Measurements from ENCODE around the gene PALD1.
"Not testable (repeated sequence)": the region's sequence is repeated elsewhere in the genome, so short reads cannot be mapped to it uniquely, and the experiment has no call there.

PALD1 gene

DNA sequence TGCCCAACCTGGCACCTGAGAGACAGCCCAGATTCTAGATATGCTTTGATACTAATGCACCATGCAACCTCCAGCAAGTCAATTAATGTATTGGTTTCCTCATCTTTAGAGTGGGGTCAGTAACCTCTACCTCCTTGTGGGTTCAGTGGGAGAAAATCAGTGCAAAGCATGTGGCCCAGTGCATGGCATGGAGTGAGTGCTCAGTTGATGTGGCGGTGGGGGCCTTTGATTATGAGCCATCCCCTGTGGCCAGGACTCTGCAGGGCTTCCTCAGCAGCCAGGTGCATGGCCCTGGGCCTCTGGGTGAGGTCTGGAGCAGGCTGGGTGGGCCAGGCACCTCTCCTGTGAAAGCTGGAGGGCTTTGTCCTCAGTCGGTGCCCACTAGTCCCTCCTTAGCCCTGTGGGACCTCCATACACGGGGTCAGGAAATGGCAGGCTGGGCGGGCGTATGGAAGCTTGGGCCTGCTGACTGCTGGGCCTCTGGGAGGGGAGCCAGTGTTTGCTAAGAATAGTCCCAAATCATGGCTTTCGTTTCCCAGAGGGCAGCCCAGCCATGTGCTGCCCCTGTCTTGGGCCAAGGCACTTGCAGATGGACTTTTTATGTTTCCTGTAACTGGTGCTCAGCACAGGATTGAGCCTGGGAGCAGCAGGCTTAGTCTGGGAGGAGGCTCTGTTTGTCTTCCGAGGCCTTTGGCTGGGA lies 3.4 kb downstream of the PALD1 start:
- DNase-seq (ENCODE audit: low read depth in 2 of 2) = no peak

DNA sequence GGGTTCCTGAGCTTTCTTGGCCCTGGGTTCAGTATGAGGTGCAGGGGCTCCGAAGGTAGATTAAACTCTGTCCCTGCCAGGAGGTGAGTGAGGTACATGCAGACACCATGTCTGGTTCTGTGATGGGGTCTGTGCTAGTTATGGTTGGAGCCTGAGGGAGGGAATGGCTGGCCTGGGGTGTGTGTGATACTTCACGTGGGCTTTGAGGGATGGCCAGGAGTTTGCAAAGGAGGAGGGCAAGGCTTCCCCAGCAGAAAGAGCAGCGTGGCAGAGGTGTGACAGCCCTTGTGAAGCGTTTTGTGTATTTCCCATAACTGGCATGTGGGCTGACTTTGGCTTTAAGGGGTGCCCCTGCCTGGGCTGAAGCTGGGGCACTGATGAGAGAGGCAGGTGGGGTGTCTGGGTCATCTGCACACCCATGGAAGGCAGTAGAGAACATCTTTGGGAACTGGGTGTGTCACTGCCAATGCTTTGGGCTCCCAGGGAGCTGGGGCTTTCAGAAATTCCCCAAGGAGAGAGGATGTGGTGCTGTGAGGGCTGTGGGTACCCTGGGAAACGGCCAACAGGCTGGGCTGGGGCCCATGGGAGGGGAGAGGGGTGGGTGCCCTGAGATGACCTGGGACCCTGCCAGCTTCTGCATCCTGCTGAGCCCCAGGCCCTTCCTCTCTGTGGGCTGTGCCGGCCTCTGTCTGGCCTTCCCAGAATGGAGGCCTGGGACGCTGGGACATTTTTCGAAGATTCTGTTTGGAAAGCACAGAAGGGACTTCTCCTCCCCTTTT lies 4.6 kb downstream of the PALD1 start:
- no peak for DNase-seq (ENCODE audit: low read depth in 2 of 2)

DNA sequence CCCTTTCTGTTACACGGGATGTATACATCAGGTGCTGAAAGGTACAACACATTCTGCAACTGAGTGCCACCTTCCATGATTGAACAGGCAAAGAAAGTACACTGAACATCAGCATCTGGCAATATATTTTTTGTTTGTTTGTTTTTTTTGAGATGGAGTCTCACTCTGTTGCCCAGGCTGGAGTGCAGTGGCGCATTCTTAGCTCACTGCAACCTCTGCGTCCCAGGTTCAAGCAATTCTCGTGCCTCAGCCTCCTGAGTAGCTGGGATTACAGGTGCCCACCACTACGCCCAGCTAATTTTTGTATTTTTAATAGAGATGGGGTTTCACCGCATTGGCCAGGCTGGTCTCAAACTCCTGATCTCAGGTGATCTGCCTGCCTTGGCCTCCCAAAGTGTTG lies 5.3 kb downstream of the PALD1 start:
- DNase-seq (ENCODE audit: low read depth in 2 of 2) = not testable (repeated sequence)

DNA sequence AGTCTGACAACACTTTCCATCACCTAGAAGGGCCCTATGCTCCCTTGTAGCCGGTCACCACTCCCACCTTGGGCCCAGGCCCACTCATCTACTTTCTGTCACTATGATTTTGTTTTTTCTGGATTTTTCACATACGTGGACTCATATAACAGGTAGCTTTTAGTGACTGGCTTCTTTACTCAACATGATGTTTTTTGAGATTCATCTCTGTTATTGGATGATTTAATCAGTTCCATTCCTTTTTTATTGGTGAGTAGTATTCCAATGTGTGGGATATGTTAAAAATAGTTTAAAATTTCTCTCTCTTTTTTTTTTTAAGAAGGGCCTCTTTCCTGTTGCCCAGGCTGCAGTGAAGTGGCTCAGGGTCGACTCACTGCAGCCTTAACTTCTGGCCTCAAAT lies 9.3 kb downstream of the PALD1 start:
- no peak for DNase-seq (ENCODE audit: low read depth in 2 of 2)

DNA sequence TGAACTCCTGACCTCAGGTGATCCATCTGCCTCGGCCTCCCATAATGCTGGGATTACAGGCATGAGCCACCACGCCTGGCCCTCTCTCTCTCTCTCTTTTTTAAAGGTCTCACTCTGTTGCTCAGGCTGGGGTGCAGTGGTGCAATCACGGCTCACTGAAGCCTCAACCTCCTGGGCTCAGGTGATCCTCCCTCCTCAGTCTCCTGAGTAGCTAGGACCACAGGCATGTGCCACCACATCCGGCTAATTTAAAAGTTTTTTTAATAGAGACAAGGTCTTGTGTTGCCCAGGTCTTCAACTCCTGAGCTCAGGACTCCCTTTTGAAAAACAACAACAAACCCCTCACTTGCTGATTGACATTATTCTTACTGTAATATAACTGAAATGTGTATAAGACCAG lies 11.6 kb downstream of the PALD1 start:
- no peak for DNase-seq (ENCODE audit: low read depth in 2 of 2)

DNA sequence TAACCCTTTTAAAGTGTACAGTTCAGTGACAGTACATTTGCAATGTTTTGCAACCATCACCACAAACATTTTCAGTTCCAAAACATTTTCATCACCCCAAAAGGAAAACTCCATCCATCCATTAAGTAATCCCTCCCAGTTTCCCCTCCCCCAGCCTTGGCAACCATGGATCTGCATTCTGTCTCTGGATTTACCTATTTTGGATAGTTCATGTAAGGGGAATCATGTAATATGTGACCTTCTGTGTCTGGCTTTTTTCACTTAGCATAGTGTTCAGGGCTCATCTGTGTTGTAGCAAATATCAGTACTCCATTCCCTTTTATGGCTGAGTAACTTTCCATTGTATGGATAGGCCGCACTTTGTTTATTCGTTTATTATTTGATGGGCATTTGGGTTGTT lies 13.0 kb downstream of the PALD1 start:
- DNase-seq (ENCODE audit: low read depth in 2 of 2) = no peak

DNA sequence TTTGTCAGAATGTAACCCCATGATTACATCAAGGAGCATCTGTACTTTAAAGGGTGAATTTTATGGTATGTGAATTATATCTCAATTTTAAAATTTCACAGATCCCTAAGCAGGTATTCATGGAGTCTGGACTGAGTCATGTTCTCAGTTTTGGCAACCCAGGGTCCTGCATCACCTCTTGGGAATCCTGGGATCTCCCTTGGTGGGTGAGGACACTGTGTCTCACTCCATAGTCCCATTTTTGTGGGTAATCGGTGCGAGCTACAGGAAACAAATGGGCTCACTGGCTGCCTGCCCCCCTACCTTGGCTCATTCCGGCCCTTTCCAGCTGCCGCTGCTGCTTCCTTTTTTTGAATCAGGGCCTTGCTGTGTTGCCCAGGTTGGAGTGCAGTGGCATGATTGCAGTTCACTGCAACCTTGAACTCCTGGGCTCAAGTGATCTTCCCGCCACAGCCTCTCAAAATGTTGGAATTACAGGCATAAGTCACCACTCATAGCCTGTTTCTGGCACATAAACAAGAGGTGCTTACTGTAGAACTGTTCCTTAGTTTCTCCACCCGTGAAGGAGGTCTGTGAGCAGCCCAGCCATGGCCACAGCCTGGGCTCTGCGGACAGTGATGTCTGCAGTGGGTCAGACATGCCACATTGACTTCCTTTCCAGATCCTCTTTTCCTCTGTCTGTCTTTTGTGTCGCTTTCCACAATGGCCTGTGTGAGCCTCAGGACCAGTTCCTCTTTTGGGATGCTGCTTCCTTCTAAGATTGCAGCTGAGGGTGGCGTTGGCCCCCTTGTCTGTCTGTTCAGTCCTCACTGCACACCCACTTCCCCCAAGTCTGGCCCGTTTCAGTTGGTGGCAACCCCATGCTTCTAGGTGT lies 14.5 kb downstream of the PALD1 start:
- DNase-seq (ENCODE audit: low read depth in 2 of 2) = no peak

DNA sequence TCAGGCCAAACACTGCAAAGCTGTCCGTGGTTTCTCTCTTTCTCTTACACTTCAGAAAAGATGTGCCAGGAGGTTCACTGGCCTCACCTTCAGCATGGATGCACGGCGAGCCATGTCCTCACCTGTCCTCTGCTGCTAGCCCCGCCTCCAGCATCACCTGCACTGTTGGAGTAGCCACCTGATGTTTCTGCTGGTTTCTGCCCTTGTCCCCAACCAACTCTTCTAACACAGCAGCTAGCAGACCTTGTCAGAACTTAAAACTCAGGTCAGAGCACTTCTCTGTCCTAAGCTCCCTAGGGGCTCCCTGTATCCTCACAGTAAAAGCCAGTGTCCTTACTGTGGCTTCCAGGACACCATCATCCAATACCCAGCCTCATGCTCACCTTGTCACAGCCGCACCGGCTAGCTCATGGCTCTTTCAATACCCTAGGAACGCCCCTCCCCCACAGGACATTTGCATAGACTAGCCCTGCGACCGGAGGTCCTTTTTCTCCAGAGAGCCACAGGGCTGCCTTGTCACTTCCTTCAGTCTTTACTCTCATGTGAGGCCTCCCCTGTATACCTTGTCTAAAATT lies 15.2 kb downstream of the PALD1 start:
- DNase-seq (ENCODE audit: low read depth in 2 of 2) = no peak

DNA sequence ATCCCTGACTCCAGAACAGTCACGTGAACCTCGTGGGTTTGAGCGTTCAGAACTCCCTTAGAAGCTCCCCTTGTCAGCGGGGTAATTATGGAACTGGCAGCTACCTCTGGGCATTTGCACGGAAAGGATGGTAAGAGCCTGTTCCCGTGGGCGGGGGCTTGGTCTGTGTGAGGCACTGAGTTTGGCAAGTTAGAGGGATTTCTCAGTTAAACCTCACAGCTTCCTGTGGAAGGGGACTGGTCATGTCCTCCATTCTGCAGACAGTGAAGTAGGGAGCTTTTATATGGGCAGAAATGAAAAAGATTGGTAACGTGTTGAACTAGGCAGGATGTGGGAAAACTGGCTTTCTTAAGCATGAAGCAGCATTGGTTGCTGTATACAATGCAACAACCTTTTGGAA lies 16.0 kb downstream of the PALD1 start:
- DNase-seq (ENCODE audit: low read depth in 2 of 2) = peak in 1 of 2 donors; percentile 45

DNA sequence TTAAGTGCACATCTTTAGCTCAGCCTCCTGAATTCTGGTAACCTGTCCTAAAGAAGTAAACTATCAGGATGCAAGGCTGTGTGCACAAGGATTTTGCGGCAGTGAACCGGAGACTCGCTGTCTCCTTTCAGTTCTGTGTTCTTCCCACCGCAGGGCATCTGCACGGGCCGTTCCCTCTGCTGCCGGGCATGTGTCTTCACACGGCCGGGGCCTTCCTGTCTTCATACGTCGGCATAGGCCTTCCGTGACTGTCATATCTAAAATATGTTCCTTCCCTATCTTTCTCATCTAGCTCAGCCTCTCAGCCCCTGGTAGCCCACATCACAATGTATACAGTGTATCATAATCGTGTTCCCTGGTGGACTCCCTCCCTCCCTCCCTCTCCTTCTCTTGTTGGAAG lies 16.4 kb downstream of the PALD1 start:
- DNase-seq (ENCODE audit: low read depth in 2 of 2) = no peak

DNA sequence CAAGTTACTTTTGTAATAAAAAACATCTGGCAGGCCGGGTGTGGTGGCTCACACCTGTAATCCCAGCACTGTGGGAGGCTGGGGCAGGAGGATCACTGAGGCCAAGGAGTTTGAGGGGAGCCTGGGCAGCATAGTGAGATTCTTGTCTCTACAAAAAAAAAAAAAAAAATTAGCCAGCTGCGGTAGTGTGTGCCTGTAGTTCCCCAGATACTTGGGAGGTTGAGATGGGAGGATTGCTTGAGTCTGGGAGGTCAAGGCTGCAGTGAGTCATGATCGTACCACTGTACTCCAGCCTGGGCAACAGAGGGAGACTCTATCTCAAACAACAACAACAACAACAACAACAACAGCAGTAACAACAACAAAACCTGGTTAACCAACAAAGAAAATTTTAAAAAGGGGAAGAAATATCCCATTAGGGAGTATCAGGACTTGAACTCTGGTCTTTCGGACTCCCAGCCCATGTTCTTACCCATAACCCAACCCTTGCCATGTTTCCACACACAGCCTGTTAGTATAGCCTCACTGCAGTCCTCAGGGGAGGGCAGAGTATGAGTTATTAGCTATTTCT lies 17.2 kb downstream of the PALD1 start:
- no peak for DNase-seq (ENCODE audit: low read depth in 2 of 2)

DNA sequence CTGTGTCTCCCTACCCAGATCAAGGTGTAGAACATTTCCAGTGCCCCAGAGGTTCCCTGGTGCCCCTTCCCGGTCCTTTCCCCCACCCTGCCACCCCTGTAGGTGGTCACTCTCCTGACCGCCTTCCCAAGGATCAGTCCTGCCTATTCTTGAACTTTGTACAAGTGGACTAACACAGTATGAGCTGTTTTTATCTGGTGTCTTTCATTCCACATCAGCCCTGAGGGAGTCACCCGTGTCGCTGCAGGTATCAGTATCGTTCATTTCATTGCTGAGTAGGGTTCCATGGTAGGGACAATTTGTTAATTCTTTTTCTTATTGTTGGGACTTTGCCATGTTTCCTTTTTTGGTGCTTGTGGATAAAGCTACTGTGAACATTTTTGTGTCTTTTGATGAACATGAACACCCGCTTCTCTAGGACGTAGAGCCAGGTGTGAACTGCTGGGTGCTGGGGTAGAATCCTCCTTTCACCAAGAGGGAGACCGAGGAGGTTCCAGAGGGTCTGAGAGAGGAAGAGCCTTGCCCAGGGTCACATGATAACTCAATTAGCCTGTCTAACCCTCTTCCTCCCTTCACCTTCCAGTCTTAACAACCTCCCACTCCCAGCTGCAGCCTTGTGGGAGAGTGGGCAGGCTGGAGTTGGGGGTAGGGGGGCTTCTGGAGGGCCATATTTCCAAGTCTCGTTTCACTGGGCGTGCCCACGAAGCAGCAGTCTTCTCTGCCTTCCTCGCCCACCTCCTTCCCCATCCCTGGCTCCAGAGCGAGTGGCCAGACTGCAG lies 18.0 kb downstream of the PALD1 start:
- DNase-seq (ENCODE audit: low read depth in 2 of 2) = no peak

DNA sequence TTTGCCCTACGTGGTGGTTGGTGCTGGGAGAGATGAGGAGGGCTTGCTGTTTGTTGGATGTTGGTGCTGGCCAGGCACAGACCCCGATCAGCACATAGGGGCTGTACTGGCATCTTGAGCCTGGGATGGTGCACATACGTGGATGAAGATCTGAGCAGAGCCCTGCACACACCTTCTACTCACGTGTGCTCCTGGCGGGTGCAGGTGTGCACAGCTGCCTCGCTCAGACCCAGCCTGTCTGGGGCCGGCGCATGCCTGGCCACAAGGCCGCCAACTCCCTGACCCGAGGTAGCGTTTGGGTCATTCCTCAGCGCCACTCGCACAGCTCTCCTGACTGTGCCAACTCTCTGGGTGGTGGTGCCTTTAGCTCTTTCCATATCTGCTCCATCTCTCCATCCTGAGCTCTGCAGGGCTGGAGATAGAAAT lies 18.6 kb downstream of the PALD1 start:
- no peak for DNase-seq (ENCODE audit: low read depth in 2 of 2)

DNA sequence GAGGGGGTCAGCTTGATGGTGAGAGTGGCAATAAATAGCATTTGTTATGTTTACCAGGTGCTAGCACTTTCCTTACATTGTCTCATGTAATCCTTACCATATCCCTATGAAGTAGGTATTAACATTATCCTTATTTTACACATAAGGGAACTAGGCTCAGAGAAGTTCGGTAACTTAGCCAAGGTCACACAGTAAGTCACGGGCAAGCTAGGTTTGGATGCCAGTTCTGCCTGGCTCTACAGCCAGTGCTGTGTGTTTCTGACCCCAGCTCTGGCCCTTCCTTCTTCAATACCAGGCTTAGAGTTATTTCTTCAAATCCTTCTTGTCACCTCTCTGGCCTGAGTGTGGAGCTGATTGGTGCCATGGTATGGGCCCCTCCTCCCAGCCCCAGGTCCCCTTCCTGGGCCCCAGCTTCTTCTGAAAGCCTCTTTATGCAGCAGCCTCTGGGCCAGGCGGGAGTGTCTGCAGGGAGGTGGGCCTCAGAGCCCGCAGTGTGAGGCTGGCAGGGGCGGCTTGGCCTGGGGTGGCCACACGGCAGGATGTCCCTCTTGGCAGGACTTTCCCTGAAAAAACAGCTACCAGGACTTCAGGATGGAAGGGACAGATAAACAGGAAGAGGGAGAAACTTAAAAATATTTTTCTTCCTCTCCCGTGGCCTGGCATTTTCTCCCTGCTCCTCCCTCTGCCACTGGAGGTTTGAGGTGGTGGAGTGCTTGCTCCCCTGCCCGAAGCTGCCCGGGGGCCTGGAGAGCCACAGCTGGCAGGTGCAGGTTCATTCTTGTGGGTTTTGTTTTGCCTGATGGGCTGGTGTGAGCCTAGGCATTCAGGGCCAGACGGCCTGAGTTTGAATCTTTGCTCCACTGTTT lies 20.6 kb downstream of the PALD1 start:
- no peak for DNase-seq (ENCODE audit: low read depth in 2 of 2)

DNA sequence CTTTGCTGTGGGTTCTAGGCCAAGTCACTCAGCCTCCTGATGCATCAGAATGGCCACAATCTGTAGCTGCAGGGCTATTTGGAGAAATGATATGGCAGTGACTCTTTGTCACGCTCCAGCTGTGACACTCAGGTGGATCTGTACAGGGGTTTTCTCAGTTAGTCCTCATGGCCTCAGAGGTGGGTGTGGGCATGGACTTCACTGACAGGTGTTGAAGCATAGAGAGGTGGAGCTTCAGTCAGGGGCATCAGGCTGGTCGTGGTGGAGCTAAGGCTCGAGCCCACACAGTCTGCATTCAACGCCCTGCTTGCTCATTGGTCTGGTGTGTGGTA lies 21.2 kb downstream of the PALD1 start:
- no peak for DNase-seq (ENCODE audit: low read depth in 2 of 2)

DNA sequence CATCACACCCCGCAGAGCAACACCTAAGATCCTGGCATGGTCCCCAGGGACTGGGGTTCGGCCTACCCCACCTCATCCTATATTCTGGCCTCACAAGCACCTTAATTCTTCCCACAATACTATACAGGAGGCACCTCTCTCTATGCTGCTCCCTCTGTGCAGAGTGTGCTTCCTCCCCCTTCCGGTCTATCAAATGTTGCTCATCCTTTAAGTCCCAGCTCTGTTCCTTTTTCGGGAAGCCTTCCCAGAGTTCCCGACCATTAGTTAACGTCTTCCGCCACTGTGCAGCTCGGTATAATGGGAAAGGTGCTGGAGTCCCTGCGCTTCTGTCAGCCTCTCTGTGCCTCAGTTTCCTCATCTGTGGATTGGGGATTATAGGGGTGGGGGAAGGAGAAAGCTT lies 21.8 kb downstream of the PALD1 start:
- no peak for DNase-seq (ENCODE audit: low read depth in 2 of 2)

DNA sequence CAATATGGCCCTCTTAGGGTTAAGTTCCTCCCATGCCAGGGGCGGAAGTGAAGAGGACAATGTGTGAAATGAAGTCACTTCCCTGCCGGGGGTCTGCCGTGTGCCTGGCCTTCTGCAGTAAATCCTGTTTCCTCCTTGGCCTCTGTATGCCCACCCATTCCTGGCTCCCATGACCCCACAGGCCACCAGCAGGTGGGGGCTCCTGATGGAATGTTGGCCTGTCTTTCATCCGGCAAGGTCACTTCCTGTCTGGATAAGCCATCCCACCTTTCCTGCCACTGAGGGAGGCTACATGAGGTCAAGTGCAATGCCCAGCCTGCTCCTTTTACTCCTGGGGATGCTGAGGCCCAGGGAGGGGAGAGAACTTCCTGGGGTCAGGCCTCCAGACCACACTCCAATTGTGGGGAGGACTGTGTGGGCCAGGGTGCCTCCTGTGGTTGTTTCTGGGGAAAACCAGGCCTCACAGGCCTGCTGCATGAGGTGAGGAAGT lies 22.3 kb downstream of the PALD1 start:
- DNase-seq (ENCODE audit: low read depth in 2 of 2) = no peak

DNA sequence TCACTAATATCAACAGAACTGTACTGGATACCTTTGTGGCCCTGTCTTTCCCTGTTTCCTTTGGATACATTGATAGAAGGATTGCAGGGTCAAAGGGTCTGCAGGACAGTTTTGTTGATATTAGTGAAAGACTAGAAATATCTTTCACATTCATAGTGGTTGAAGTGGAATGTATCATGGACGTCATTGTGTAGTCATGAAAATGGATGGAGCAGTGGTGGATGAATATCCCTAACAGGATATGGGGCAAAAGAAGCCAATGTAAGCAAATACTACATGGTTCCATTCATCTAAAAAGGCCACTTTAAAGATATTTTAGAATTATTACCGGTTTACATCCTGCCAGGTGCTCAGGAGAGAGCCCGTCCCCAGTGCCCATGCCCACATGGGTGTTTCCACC lies 23.8 kb downstream of the PALD1 start:
- DNase-seq (ENCODE audit: low read depth in 2 of 2) = no peak

DNA sequence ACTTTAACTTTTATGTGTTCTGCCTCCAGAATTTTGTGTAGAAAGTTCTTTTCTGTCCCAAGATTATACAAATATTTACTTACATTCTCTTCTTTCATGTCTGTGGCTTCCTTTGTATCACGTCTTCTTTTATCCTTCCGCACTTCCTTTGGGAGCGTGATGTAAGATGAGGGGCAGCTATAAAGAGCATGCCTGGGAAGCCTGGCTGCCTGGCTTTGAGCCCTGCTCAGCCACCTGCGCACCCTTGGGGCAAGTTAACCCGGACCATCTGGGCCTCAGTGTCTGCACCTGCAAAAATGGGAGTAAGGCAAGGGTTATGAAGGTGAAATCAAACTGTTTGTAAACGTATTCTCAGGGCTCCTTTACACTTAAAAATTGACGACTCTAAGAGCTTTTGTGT lies 25.2 kb downstream of the PALD1 start:
- no peak for DNase-seq (ENCODE audit: low read depth in 2 of 2)

All from stimulated activated CD4-positive, alpha-beta T cell treated with anti-CD3 and anti-CD28 coated beads, Interleukin-15, amount 100 ng/mL, for 48 hours (primary cell).